LNCAP (cell line): Measurements from ENCODE around the gene SDCBP2.

Experiments
- CTCF ChIP-seq: fragments of 450-650 bp; IDR thresholded peaks from 2 replicates; pipeline ENCODE4 v1.5.1; 2017; ENCODE audit warnings: mild to moderate bottlenecking

SDCBP2 gene

GRCh38 chr20:1331801-1332453 lies 3.0 kb upstream of the SDCBP2 start:
- TF ChIP-seq CTCF = no peak

- TF ChIP-seq CTCF = no peak
Measured at GRCh38 chr20:1331101-1331500, 2.2 kb upstream of the SDCBP2 start.

GRCh38 chr20:1330075-1330830 lies 1.3 kb upstream of the SDCBP2 start:
- TF ChIP-seq CTCF = no peak

- TF ChIP-seq CTCF = no peak
Measured at GRCh38 chr20:1327827-1328679, 886 bp downstream of the SDCBP2 start.

GRCh38 chr20:1327241-1327653 lies 1.7 kb downstream of the SDCBP2 start:
- TF ChIP-seq CTCF = no peak

- TF ChIP-seq CTCF = no peak
Measured at GRCh38 chr20:1326031-1326930, 2.7 kb downstream of the SDCBP2 start.
